Measurements from ENCODE around the gene TCOF1.

TCOF1 gene

GRCh38 chr5:150350524-150351344 lies 6.8 kb upstream of the TCOF1 start:
- DNase-seq (ENCODE audit: low read depth in 1 of 2, low spot score in 1 of 2), result peak in 1 of 2 donors; percentile 5

GRCh38 chr5:150352244-150353031 lies 5.1 kb upstream of the TCOF1 start:
- DNase-seq (ENCODE audit: low read depth in 1 of 2, low spot score in 1 of 2), result no peak

- no peak for DNase-seq (ENCODE audit: low read depth in 1 of 2, low spot score in 1 of 2)
Observed at GRCh38 chr5:150353032-150353675, 4.3 kb upstream of the TCOF1 start.

GRCh38 chr5:150355791-150356190 lies 1.7 kb upstream of the TCOF1 start:
- DNase-seq (ENCODE audit: low read depth in 1 of 2, low spot score in 1 of 2), result no peak

GRCh38 chr5:150356575-150357294 lies 762 bp upstream of the TCOF1 start:
- no peak for DNase-seq (ENCODE audit: low read depth in 1 of 2, low spot score in 1 of 2)

GRCh38 chr5:150358261-150359095 lies 981 bp downstream of the TCOF1 start:
- DNase-seq (ENCODE audit: low read depth in 1 of 2, low spot score in 1 of 2), result no peak

GRCh38 chr5:150361301-150361700 lies 3.8 kb downstream of the TCOF1 start:
- DNase-seq (ENCODE audit: low read depth in 1 of 2, low spot score in 1 of 2), result no peak

GRCh38 chr5:150363185-150363584 lies 5.7 kb downstream of the TCOF1 start:
- no peak for DNase-seq (ENCODE audit: low read depth in 1 of 2, low spot score in 1 of 2)

- DNase-seq (ENCODE audit: low read depth in 1 of 2, low spot score in 1 of 2), result no peak
Observed at GRCh38 chr5:150364004-150364403, 6.5 kb downstream of the TCOF1 start.

- no peak for DNase-seq (ENCODE audit: low read depth in 1 of 2, low spot score in 1 of 2)
Observed at GRCh38 chr5:150368526-150368925, 11.0 kb downstream of the TCOF1 start.

- no peak for DNase-seq (ENCODE audit: low read depth in 1 of 2, low spot score in 1 of 2)
Observed at GRCh38 chr5:150372639-150373038, 15.1 kb downstream of the TCOF1 start.

- DNase-seq (ENCODE audit: low read depth in 1 of 2, low spot score in 1 of 2), result no peak
Observed at GRCh38 chr5:150374651-150375050, 17.2 kb downstream of the TCOF1 start.

- DNase-seq (ENCODE audit: low read depth in 1 of 2, low spot score in 1 of 2), result no peak
Observed at GRCh38 chr5:150376799-150377771, 19.6 kb downstream of the TCOF1 start.

- DNase-seq (ENCODE audit: low read depth in 1 of 2, low spot score in 1 of 2), result no peak
Observed at GRCh38 chr5:150377964-150378694, 20.6 kb downstream of the TCOF1 start.

GRCh38 chr5:150384701-150385100 lies 27.2 kb downstream of the TCOF1 start:
- no peak for DNase-seq (ENCODE audit: low read depth in 1 of 2, low spot score in 1 of 2)

- DNase-seq (ENCODE audit: low read depth in 1 of 2, low spot score in 1 of 2), result no peak
Observed at GRCh38 chr5:150386024-150386855, 28.7 kb downstream of the TCOF1 start.

- no peak for DNase-seq (ENCODE audit: low read depth in 1 of 2, low spot score in 1 of 2)
Observed at GRCh38 chr5:150389531-150390266, 32.2 kb downstream of the TCOF1 start.

Data from activated T-helper 1 cell treated with anti-CD3 and anti-CD28 coated beads, Interleukin-2, amount 50 U/mL, for 16 hours (primary cell).